Sigmoid colon (tissue), 3 donors: Measurements from ENCODE around the gene C8A.

Experiments used
- CTCF ChIP-seq, 4 experiments: fragments of 450-650 bp in 3 of 4; fragments of 200-600 bp in 1 of 4; IDR thresholded peaks; one replicate each; pipeline ENCODE4 v1.5.1; 2016 to 2019; ENCODE audit warnings: antibody characterized with exemption in 4 of 4, mild to moderate bottlenecking in 3 of 4, moderate library complexity in 2 of 4
- POLR2A ChIP-seq, 2 donors: fragments of 450-650 bp; IDR thresholded peaks; one replicate each; pipeline ENCODE4 v1.6.1; 2016; ENCODE audit warnings: antibody characterized with exemption in 2 of 2, mild to moderate bottlenecking in 2 of 2, moderate library complexity in 2 of 2

- TF ChIP-seq CTCF (IDR thresholded peaks at IDR 0.05) (no peak), POLR2A (IDR thresholded peaks at IDR 0.05) (no peak)
These were observed 35.6 kb downstream of the C8A start for GRCh38 chr1:56890229-56890628.
